HG03460 (cell line): ENCODE data around the gene ROR1.

Source experiments
- ATAC-seq: cut with Tn5 transposase; IDR thresholded peaks from one replicate; pipeline ENCODE4 v1.9.1; 2021; ENCODE audit not compliant: unreplicated experiment

Gene ROR1

DNA sequence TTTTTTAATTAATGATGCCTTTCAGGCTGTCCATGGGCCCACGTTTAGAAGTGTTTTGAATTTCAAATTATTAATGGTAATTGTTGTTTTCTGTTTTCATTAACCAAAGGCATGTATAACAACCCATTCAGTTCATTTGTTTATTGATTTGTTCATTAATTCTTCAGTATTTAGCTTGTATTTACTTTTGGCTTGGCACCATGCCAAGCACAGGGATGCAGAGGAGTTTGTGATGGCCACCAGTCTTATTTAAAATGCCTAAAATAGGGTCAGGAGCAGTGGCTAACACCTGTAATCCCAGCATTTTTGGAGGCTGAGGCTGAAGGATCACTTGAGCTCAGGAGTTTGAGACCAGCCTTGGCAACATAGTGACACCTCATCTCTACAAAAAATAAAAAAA is 75.3 kb downstream of the ROR1 start:
- no peak for ATAC-seq

DNA sequence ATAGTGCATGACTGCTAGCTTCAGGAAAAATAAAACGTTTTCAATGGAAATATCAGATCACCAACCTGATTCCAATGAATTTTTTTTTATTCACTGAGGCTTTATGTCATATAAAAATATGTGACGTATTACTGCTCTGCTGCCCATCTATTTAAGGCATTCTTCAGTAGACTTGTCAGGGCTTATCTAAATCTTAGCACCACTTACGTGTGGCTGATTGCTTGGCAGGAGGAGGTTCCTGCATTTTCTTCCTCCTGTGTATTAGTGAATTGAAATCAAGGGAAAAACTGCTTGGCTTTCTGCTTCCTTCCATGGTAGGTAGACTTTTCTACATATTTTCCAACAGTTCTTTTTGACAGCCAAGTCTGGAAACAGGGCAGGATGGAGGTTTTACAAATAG is 80.3 kb downstream of the ROR1 start:
- ATAC-seq, result no peak

DNA sequence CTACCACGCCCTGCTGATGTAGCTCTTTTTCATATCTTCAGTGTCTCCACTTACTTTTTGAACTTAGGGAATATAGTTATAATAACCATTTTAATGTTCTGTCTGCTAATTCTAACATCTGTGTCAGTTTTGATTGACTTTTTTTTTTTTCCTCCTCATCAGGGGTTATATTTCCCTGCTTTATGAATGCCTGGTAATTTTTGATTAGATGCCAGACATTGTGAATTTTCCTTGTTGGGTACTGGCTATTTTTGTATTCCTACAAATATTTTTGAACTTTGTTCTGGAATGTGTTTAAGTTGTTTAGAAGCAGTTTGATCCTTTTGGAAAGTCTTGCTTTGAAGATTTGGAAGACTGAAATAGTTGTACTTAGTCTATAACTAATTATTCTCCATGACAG is 82.1 kb downstream of the ROR1 start:
- no peak for ATAC-seq

DNA sequence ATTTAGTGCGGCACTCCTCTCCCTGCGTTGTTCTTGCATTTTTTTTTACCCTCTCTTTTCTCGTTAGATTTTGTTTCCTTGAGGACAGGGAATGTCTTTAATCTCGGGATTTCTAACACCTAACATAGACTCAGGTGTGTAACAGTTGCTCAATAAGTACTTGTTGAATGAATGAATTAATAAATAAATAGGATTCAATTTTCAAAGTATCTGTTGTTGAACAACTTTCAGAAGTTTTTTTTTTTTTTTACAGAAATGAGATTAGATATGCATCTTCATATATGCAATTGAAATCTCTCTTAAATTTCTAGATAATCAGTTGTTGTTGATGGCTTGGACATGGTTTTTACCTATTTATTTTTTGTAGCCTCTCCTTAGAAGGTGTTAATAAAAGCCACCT is 83.1 kb downstream of the ROR1 start:
- no peak for ATAC-seq

GRCh38 chr1:63857478-63857877 is 83.7 kb downstream of the ROR1 start:
- ATAC-seq, result no peak

- ATAC-seq, result no peak
These were observed 84.3 kb downstream of the ROR1 start for GRCh38 chr1:63858153-63858552.

DNA sequence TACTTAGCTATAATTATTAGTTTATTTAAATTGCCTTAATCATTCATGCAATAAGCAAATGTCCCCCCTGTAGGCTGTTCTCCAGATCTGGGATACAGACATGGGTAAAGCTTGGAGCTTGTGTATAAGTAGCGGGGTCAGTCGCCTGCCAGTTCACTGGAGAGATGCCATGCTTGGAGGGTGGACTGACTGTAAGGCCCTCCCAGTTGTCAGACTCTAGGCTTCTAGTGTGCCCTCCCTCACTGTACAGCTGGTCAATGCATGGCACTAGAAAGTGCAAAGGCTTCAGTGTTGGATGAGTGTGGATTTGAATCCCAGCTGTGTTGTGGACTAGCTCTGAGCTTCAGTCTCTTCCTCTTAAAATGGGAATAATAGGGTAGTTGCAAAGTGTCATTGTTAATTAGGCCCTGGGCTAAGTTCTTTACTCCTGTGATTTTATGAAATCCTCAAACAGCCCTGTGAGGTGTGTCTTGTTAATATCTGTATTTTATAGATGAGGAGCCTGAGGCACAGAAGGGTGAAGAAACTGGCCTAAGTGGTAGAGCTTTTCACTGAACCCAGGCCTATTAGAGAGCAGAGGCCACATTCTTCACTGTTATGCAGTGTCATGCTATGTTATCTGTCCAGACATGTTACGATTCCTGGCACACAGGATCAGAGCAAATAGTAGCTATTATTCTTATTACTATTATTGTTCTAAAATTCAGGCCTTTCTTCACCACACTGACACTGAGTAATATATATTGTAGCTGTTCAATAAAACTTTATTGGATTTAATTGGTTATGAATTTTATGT is 85.9 kb downstream of the ROR1 start:
- no peak for ATAC-seq

GRCh38 chr1:63861052-63861691 is 87.4 kb downstream of the ROR1 start:
- ATAC-seq, result no peak

DNA sequence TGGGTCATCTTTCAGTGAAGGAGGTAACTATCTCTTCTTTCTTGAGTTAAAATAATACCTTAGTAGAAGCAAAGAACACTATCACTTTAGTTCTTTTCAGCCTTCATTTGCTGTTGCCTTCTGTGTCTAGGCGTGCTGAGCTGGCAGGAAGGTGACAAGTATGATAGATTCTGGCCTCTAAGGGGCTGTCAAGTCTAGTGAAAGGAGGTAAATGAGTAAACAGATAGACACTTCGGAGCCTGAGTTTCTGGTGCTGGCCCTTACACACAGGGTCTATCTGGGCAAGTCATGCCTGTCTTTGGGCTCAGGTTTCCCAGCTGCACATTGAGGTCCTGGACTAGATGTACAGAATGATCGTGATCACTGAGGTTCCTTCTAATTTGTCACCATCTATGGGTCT is 89.3 kb downstream of the ROR1 start:
- no peak for ATAC-seq

DNA sequence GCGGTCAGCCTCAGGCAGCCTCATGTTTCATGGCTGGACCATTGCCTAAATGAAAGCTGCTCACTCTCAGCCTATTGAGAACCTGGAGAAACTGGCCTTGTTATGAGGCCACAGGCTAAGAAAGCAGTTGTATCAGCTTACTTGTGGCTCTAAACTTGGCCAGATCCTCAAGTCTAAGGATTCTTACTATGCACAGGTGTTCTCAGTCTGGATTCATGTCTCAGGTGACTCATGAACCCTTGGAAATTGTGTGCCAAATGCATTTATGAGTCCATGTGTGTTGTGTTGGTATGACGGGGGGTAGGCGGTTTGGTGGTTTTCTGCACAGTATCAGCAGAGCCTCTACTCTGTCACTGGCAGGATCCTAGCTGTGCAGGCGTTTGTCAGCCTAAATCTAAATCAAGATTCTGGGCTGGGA is 90.4 kb downstream of the ROR1 start:
- no peak for ATAC-seq

DNA sequence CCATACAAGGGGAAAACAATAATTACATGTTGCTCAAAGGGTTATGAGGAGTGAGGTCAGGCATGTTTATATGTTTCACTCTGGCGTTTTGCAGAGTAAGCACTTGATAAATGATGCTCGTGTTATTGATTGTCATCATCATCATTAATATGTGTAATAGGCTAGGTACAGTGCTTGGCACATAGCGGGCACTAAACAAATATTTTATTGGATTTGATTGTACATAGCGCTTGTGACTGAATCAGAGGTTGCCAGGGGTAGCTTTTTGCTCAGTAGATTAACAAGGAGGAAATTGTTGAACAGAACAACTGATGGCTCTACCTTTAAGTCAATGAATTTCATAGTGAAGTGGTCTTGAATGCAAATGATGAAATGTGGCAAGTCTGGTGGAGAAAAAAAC is 91.7 kb downstream of the ROR1 start:
- ATAC-seq, result no peak

- ATAC-seq, result no peak
These were observed 92.3 kb downstream of the ROR1 start for GRCh38 chr1:63866084-63866483.

DNA sequence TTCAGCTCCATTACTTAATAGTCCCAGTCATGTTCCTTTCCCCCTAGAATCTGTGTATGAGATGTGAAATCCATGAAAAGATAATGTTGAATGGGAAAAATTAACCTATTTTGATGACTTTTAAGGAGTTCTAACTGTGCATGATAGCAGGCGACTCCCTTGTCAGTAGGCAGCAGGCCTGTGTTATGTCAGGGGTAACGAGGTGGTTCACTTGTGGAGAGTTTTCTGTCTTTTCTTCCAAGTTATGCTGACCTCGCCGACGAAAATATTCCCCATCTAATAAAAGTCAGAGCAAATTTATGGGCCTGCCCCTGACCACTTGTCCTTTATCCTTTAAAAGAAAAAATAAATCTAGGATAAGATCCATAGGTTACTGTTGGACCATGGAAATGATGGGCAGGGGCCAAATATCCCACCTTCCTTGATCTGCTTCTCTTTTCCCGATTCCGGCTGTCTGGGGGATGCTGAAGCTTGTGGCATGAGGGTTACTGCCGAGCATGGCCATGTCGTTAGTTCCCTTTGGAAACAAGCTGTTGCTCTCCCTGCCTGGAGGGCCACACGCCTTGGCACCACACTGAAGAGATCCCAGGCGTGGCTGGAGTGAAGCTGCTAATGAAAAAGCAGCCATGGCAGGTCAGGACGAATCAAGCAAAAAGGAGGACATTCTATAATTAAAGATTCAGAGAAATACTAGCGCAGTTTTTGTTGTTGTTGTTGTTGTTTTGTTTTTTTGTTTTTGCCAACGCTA is 93.8 kb downstream of the ROR1 start:
- no peak for ATAC-seq

- ATAC-seq, result no peak
These were observed 94.5 kb downstream of the ROR1 start for GRCh38 chr1:63868268-63868781.

GRCh38 chr1:63870152-63870551 is 96.3 kb downstream of the ROR1 start:
- no peak for ATAC-seq

DNA sequence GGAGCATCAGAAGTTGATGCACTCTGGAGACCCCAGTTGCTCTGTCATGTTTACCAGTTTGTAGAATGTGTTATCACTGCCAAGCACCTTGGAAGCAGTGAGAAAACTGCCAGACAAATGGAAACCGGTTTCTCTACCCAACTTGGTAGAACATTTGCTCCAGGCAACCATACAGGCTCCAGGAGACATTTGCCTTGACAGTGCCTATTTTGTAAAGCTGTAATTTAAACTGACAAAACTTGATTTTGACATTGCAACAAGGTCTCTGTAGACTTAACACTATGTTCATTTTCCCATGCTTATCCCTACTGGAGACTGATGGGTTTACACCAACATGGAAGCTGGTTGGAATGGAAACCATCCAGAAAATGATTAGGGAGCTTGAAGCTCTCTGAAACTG is 97.6 kb downstream of the ROR1 start:
- ATAC-seq, result no peak

GRCh38 chr1:63873751-63874150 is 99.9 kb downstream of the ROR1 start:
- ATAC-seq, result no peak

DNA sequence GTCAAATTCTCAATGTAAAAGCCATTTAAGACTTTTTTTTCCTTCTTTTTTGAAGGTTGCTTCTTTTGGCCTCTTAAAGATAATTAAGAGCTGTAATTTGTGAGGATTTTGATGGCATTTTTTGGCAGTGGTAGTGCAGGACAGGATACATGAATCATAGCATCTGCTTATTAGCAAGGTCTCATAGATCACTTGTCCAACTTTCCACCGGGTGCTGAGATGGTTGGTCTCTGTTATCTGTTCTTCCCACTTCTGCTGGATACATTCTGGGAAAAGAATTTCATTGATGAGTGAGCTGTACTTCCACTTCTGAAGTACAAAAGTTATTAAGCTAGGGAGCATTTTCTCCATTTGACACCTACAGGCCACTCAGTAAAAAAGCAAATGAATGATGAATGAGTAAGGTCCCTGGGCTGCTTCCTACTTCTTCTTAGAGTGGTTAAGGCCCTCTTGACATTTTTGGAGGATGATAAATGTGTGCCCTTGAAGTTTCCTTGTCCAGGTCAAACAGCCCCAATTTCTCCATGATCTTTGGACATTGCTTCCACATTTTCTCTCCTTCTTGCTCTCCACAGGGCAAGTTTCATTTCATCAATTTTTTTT is 100.6 kb downstream of the ROR1 start:
- ATAC-seq, result no peak

DNA sequence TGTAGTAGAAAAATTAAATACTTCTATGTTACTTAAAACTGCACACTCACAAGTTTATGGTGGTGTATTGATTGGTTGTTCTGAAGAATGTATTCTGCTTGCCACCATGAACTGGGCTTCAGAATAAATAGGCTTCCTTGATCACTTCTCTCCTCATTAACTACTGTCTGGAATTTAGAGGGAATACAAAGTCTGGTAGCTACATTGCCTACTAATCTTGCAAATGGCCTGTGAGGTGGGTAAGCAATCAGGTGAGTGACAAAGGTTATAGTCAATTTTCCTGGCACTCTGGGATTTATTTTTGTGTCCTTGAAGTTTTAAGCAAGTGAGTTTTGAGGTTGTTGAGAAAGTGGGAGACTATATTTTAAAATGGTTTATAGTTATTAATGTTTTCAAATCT is 101.8 kb downstream of the ROR1 start:
- ATAC-seq, result no peak

- ATAC-seq, result no peak
These were observed 103.4 kb downstream of the ROR1 start for GRCh38 chr1:63877021-63877767.

GRCh38 chr1:63877816-63878215 is 104.0 kb downstream of the ROR1 start:
- ATAC-seq, result no peak
